Uterus (tissue), 2 donors: ENCODE measurements around the gene ZBTB18.
"Not testable (repeated sequence)": the region's sequence is repeated elsewhere in the genome, so short reads cannot be mapped to it uniquely, and the experiment has no call there.

Source experiments
- POLR2A ChIP-seq, 2 donors: fragments of 450-650 bp; IDR thresholded peaks; one replicate each; pipeline ENCODE4 v1.6.1; 2016; ENCODE audit warnings: antibody characterized with exemption in 2 of 2, mild to moderate bottlenecking in 1 of 2, moderate library complexity in 1 of 2
- TF ChIP-seq, protein P1 (sequence below), 4 experiments: fragments of 200-600 bp in 2 of 4; fragments of 450-650 bp in 2 of 4; sonication (generic) in 2 of 4; IDR thresholded peaks; one replicate each; pipeline ENCODE4 v1.5.1; 2016 to 2019; ENCODE audit warnings: antibody characterized with exemption in 4 of 4, mild to moderate bottlenecking in 2 of 4, moderate library complexity in 1 of 4

DNA sequence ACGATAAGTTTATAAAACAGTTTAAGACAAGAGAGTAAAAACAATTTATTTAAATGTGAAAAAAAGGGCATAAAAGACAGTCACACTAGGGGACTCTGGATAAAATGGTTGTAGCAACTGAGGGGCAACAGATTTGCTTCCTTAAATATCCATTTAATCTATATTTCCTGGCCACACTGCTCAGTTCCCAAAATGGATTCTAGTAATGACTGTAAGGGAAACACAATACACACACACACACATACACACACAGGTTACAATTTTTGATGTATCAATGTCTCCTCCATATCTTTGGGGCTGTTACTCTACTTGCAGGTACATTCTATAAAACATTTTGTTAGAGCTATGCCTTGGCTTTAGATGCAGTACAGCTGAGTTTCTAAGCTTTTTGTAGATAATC lies 4.8 kb upstream of the ZBTB18 start:
- TF ChIP-seq, protein P1, sequence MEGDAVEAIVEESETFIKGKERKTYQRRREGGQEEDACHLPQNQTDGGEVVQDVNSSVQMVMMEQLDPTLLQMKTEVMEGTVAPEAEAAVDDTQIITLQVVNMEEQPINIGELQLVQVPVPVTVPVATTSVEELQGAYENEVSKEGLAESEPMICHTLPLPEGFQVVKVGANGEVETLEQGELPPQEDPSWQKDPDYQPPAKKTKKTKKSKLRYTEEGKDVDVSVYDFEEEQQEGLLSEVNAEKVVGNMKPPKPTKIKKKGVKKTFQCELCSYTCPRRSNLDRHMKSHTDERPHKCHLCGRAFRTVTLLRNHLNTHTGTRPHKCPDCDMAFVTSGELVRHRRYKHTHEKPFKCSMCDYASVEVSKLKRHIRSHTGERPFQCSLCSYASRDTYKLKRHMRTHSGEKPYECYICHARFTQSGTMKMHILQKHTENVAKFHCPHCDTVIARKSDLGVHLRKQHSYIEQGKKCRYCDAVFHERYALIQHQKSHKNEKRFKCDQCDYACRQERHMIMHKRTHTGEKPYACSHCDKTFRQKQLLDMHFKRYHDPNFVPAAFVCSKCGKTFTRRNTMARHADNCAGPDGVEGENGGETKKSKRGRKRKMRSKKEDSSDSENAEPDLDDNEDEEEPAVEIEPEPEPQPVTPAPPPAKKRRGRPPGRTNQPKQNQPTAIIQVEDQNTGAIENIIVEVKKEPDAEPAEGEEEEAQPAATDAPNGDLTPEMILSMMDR (IDR thresholded peaks at IDR 0.05): not testable (repeated sequence)
- not testable (repeated sequence) for TF ChIP-seq POLR2A (IDR thresholded peaks at IDR 0.05)
